AG04450 (cell line): Measurements from ENCODE around the gene KIFAP3. TPM values are rescaled to one million over a fixed set of nuclear protein-coding genes. Genes with fewer than 3 reads are reported as not detected.
"Not testable (repeated sequence)": the region's sequence is repeated elsewhere in the genome, so short reads cannot be mapped to it uniquely, and the experiment has no call there.

Source experiments
- CTCF ChIA-PET: fragments of 300-600, 350-600 bp; formaldehyde crosslinking; extraction: SDS; loops from one replicate; lab custom pipeline; 2022; ENCODE audit warnings: antibody characterized with exemption, inconsistent platforms; lab: Charles Lee
- POLR2A ChIA-PET: fragments of 350-600 bp; formaldehyde crosslinking; extraction: SDS; loops from one replicate; lab custom pipeline; 2021; ENCODE audit warnings: antibody characterized with exemption, inconsistent platforms; lab: Yijun Ruan, JAX
- DNase-seq: peaks from one replicate; pipeline ENCODE4 v3.0.0-alpha.2; 2011; ENCODE audit warnings: low read depth, low spot score
- H3K27ac ChIP-seq: one replicate; pipeline ENCODE4 v1.5.1; 2012; ENCODE audit warnings: low read depth, low read length, control low read depth
- H3K27me3 ChIP-seq: one replicate; pipeline ENCODE4 v1.6.0; 2012; ENCODE audit warnings: low read length; ENCODE audit not compliant: control insufficient read depth, insufficient read depth
- H3K4me3 ChIP-seq: 2 replicates; pipeline ENCODE4 v1.5.1; 2011; ENCODE audit warnings: mild to moderate bottlenecking, low read depth, low read length, control low read depth
- H3K9me3 ChIP-seq: 2 replicates; pipeline ENCODE4 v1.5.1; 2012; ENCODE audit warnings: low read length; ENCODE audit not compliant: control insufficient read depth, insufficient read depth
- polyA plus RNA-seq: library from polyadenylated mRNA; depleted of rRNA; stranded (reverse); fragments of >200 nt; gene quantifications from 2 replicates; pipeline ENCODE4 v1.2.3, GENCODE V29; 2011
- TF ChIP-seq, protein P1 (sequence below): IDR thresholded peaks from 2 replicates; pipeline ENCODE4 v1.5.1; 2011; ENCODE audit warnings: low read depth, low read length, control low read depth, inconsistent platforms

KIFAP3 gene
- polyA plus RNA-seq, 1 experiment, result 18.2 TPM

DNA sequence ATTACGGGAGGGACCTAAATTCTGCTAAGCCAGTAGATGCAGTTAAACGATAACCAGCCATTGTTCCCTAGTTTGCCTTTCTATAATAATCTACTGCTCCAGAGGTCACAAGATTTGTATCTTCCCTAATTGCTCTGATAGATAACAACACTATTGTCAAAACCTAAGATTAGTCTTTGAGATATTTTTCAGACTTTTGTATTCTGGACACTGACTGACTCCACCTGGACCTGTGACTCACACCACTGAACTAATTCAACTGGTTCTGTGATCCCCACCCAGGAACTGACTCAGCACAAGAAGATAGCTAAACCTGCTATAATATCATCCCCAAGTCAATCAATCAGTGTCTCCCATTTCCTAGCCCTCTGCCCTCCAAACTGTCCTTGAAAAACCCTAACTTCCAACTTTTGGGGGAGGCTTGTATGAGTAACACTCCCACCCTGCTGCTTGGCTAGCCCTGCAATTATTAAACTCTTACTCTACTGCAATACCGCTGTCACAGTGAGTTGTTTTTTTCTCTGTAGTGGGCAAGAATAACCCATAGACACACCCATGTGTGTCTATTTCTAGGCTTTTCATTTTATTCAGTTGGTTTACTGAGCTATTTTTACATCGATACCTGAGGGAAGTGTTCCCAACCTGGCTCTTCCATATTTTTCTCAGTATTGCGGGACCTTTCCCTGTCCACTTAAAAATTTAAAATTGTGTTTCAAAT lies 11.2 kb downstream of the KIFAP3 start:
- POLR2A ChIA-PET, result no interaction called here
- DNase-seq, result no peak
- Histone ChIP-seq H3K27ac (no peak overlapping the region), H3K27me3 (no peaks in the 10 kb centered on the region), H3K9me3 (no peaks in the 10 kb centered on the region), H3K4me3 (no peak overlapping the region)
- TF ChIP-seq, protein P1, sequence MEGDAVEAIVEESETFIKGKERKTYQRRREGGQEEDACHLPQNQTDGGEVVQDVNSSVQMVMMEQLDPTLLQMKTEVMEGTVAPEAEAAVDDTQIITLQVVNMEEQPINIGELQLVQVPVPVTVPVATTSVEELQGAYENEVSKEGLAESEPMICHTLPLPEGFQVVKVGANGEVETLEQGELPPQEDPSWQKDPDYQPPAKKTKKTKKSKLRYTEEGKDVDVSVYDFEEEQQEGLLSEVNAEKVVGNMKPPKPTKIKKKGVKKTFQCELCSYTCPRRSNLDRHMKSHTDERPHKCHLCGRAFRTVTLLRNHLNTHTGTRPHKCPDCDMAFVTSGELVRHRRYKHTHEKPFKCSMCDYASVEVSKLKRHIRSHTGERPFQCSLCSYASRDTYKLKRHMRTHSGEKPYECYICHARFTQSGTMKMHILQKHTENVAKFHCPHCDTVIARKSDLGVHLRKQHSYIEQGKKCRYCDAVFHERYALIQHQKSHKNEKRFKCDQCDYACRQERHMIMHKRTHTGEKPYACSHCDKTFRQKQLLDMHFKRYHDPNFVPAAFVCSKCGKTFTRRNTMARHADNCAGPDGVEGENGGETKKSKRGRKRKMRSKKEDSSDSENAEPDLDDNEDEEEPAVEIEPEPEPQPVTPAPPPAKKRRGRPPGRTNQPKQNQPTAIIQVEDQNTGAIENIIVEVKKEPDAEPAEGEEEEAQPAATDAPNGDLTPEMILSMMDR, result no peak
- CTCF ChIA-PET, result interaction anchor here (1.0 kb wide), 1 partner anchor 11 kb away, joined by 3 read pairs; the partner anchor contains the start of gene KIFAP3

DNA sequence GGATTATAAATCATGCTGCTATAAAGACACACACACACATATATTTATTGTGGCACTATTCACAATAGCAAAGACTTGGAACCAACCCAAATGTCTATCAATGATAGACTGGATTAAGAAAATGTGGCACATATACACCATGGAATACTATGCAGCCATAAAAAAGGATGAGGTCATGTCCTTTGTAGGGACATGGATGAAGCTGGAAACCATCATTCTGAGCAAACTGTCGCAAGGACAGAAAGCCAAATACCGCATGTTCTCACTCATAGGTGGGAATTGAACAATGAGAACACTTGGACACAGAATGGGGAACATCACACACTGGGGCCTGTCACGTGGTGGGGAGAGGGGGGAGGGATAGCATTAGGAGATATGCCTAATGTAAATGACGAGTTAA lies 12.8 kb downstream of the KIFAP3 start:
- POLR2A ChIA-PET, H3K27ac ChIP-seq, CTCF ChIA-PET, H3K9me3 ChIP-seq, H3K27me3 ChIP-seq, DNase-seq, H3K4me3 ChIP-seq: not testable (repeated sequence)

DNA sequence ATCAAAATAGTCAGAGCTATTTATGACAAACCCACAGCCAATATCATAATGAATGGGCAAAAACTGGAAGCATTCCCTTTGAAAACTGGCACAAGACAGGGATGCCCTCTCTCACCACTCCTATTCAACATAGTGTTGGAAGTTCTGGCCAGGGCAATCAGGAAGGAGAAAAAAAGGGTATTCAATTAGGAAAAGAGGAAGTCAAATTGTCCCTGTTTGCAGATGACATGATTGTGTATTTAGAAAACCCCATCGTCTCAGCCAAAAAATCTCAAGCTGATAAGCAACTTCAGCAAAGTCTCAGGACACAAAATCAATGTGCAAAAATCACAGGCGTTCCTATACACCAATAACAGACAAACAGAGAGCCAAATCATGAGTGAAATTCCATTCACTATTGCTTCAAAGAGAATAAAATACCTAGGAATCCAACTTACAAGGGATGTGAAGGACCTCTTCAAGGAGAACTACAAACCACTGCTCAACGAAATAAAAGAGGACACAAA lies 14.4 kb downstream of the KIFAP3 start:
- POLR2A ChIA-PET, H3K9me3 ChIP-seq, H3K4me3 ChIP-seq, DNase-seq, H3K27me3 ChIP-seq, H3K27ac ChIP-seq: not testable (repeated sequence)
- CTCF ChIA-PET, result interaction anchor here (0.7 kb wide), 1 partner anchor 149 kb away, joined by 3 read pairs; no protein-coding TSS in a partner anchor

DNA sequence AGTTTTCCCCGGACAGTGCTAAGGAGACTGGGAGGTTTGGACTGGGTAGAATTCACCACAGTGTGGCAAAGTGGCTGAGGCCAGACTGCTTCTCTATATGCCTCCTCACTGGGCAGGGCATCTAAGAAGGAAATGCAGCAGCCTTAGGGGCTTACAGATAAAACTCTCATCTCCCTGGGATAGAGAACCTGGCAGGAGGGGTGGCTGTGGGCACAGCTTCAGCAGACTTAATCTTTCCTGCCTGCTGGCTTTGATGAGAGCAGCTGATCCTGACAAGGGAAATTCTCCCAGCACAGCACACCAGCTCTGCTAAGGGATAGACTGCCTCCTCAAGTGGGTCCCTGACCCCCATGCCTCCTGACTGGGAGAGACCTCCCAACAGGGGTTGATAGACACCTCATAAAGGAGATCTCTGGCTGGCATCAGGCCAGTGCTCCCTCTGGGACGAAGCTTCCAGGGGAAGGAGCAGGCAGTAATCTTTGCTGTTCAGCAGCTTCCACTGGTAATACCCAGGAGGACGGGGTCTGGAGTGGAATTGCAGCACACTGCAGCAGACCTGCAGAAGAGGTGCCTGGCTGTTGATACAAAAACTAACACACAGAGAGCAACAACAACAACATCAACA lies 25.2 kb downstream of the KIFAP3 start:
- ChIA-PET POLR2A (no interaction called here), CTCF (no interaction called here)
- H3K9me3 ChIP-seq, result no peaks in the 10 kb centered on the region
- no peak for DNase-seq
- H3K4me3 ChIP-seq, result no peak overlapping the region
- no peak overlapping the region for H3K27ac ChIP-seq
- no peaks in the 10 kb centered on the region for H3K27me3 ChIP-seq
- TF ChIP-seq, protein P1, result no peak

DNA sequence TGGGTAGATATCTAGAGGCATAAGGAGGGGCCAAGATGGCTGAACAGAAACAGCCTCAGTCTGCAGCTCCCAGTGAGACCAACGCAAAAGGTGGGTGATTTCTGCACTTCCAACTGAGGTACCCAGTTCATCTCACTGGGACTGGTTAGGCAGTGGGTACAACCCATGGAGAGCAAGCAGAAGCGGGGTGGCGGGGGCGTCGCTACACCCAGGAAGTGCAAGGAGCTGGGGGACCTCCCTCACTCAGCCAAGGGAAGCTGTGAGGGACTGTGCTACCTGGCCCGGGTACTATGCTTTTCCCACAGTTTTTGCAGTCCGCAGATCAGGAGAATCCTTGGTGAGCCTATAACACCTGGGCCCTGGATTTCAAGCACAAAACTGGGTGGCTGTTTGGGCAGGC lies 26.0 kb downstream of the KIFAP3 start:
- DNase-seq, result no peak
- ChIA-PET CTCF (no interaction called here), POLR2A (no interaction called here)
- no peaks in the 10 kb centered on the region for H3K27me3 ChIP-seq
- H3K27ac ChIP-seq, result no peak overlapping the region
- no peak overlapping the region for H3K4me3 ChIP-seq
- H3K9me3 ChIP-seq, result no peaks in the 10 kb centered on the region
- TF ChIP-seq, protein P1, result no peak

DNA sequence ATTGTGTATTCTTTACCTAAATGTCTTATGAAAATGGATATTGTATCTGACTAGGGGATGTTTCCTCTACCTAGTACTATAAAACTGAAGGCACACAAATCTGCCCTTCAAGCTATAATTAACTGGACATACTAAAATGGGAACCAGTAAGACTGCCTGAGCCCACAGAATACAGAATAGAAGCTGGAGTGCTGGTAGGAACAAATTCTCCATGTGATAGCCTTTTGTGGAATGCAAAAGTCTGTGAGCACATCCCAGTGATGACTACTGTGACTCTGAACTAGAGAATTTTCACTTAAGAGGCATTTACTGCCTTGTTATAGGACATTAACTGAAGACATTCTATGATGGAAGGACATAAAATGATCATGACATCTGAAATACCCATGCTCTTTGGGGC lies 30.3 kb downstream of the KIFAP3 start:
- DNase-seq, result no peak
- CTCF ChIA-PET, result no interaction called here
- Histone ChIP-seq H3K9me3 (no peaks in the 10 kb centered on the region), H3K27me3 (no peaks in the 10 kb centered on the region), H3K27ac (no peak overlapping the region), H3K4me3 (no peak overlapping the region)
- POLR2A ChIA-PET, result no interaction called here
- TF ChIP-seq, protein P1, result no peak
